SU-DHL-6 (cell line): Measurements from ENCODE around the gene TSSC4.

ENCODE experiments used
- H2AFZ ChIP-seq: fragments of 200-600 bp; sonication (generic); 2 replicates; pipeline ENCODE4 v1.6.1; 2014; ENCODE audit warnings: low read depth, mild to moderate bottlenecking, moderate library complexity, mixed read lengths, antibody characterized with exemption, low read length; ENCODE audit not compliant: severe bottlenecking
- H3F3A ChIP-seq: fragments of 200-600 bp; shearing (Covaris generic); 2 replicates; pipeline ENCODE4 v1.6.0; 2016; ENCODE audit warnings: antibody characterized with exemption, mild to moderate bottlenecking; ENCODE audit not compliant: insufficient read depth
- H3K27ac ChIP-seq: fragments of 200-600 bp; sonication (generic); 2 replicates; pipeline ENCODE4 v1.5.1; 2016; ENCODE audit warnings: low read depth, mild to moderate bottlenecking, low read length, moderate library complexity, mixed read lengths
- H3K27me3 ChIP-seq: fragments of 200-600 bp; sonication (generic), shearing (Covaris generic); 2 replicates; pipeline ENCODE4 v1.6.0; 2014; ENCODE audit warnings: mild to moderate bottlenecking, low read length
- H3K36me3 ChIP-seq: fragments of 200-600 bp; sonication (generic); 2 replicates; pipeline ENCODE4 v1.6.1; 2014; ENCODE audit warnings: mild to moderate bottlenecking, low read length, mixed read lengths
- H3K4me2 ChIP-seq: fragments of 300-600, 200-600 bp; shearing (Covaris generic), sonication (generic); 2 replicates; pipeline ENCODE4 v1.6.0; 2014; ENCODE audit warnings: low read length, low read depth, mild to moderate bottlenecking; ENCODE audit not compliant: poor library complexity, severe bottlenecking
- H3K4me3 ChIP-seq: fragments of 200-600 bp; sonication (generic); 2 replicates; pipeline ENCODE4 v1.5.1; 2014; ENCODE audit warnings: antibody characterized with exemption, low read length, mild to moderate bottlenecking, mixed read lengths; ENCODE audit not compliant: insufficient read depth, poor library complexity, severe bottlenecking
- H3K79me2 ChIP-seq: fragments of 200-600 bp; sonication (generic); 2 replicates; pipeline ENCODE4 v1.6.1; 2014; ENCODE audit warnings: mild to moderate bottlenecking, low read length, moderate library complexity; ENCODE audit not compliant: insufficient read depth
- H3K9ac ChIP-seq: fragments of 200-600 bp; sonication (generic); 2 replicates; pipeline ENCODE4 v1.7.0; 2014; ENCODE audit warnings: mild to moderate bottlenecking, low read length
- H3K9me2 ChIP-seq: fragments of 200-600 bp; sonication (generic); replicated peaks from 2 replicates; pipeline ENCODE4 v1.6.1; 2014; ENCODE audit warnings: low read length; ENCODE audit not compliant: insufficient read depth
- H3K9me3 ChIP-seq: fragments of 200-600 bp; sonication (generic); 2 replicates; pipeline ENCODE4 v1.6.1; 2014; ENCODE audit warnings: low read length, mixed read lengths; ENCODE audit not compliant: insufficient read depth
- H4K20me1 ChIP-seq: fragments of 200-600 bp; sonication (generic); 2 replicates; pipeline ENCODE4 v1.6.1; 2014; ENCODE audit warnings: low read depth, mild to moderate bottlenecking, antibody characterized with exemption, low read length, moderate library complexity, mixed read lengths
- CTCF ChIP-seq: fragments of 200-600 bp; sonication (generic); IDR thresholded peaks from one replicate; pipeline ENCODE4 v1.5.1; 2017; ENCODE audit warnings: antibody characterized with exemption, mild to moderate bottlenecking, low read length, moderate library complexity; ENCODE audit not compliant: insufficient read depth, poor library complexity, severe bottlenecking
- EZH2phosphoT487 ChIP-seq: fragments of 200-600 bp; sonication (generic), shearing (Covaris generic); conservative IDR thresholded peaks from 2 replicates; pipeline ENCODE4 v1.6.1; 2018; ENCODE audit warnings: mild to moderate bottlenecking, antibody characterized with exemption, low read length, moderate library complexity, mixed read lengths

The TSSC4 gene

GRCh38 chr11:2367266-2368160 lies 33.0 kb upstream of the TSSC4 start:
- Histone ChIP-seq H3K9me2 (no peaks in the 10 kb centered on the region), H3K27ac (no peak overlapping the region), H3K27me3 (no peaks in the 10 kb centered on the region), H2AFZ (no peak overlapping the region), H3K9me3 (no peaks in the 10 kb centered on the region), H3K36me3 (no peaks in the 10 kb centered on the region), H3K79me2 (no peaks in the 10 kb centered on the region), H3K4me2 (no peak overlapping the region), H3K4me3 (no peak overlapping the region), H3F3A (no peaks in the 10 kb centered on the region), H4K20me1 (no peaks in the 10 kb centered on the region), H3K9ac (no peak overlapping the region)
- TF ChIP-seq CTCF (no peak), EZH2phosphoT487 (no peak)

- H3K4me2 ChIP-seq, result no peak overlapping the region
- H3F3A ChIP-seq, result no peaks in the 10 kb centered on the region
- no peak overlapping the region for H3K27ac ChIP-seq
- no peaks in the 10 kb centered on the region for H4K20me1 ChIP-seq
- no peak overlapping the region for H3K9ac ChIP-seq
- no peaks in the 10 kb centered on the region for H3K27me3 ChIP-seq
- H2AFZ ChIP-seq, result no peak overlapping the region
- H3K79me2 ChIP-seq, result no peaks in the 10 kb centered on the region
- no peak overlapping the region for H3K4me3 ChIP-seq
- no peaks in the 10 kb centered on the region for H3K36me3 ChIP-seq
- no peaks in the 10 kb centered on the region for H3K9me3 ChIP-seq
- TF ChIP-seq EZH2phosphoT487 (no peak), CTCF (no peak)
- no peaks in the 10 kb centered on the region for H3K9me2 ChIP-seq
These were observed 32.2 kb upstream of the TSSC4 start for GRCh38 chr11:2368178-2368850.

GRCh38 chr11:2368851-2369180 lies 31.7 kb upstream of the TSSC4 start:
- Histone ChIP-seq H3K27ac (no peak overlapping the region), H3K9me2 (no peaks in the 10 kb centered on the region), H4K20me1 (no peaks in the 10 kb centered on the region), H3K4me3 (no peak overlapping the region), H3K27me3 (no peaks in the 10 kb centered on the region), H3F3A (no peaks in the 10 kb centered on the region), H2AFZ (no peak overlapping the region), H3K36me3 (no peaks in the 10 kb centered on the region), H3K79me2 (no peaks in the 10 kb centered on the region), H3K9me3 (no peaks in the 10 kb centered on the region), H3K9ac (no peak overlapping the region), H3K4me2 (no peak overlapping the region)
- no peak for TF ChIP-seq EZH2phosphoT487
- TF ChIP-seq CTCF, result no peak
